BLaER1 treated with 17β-estradiol and CSF1 and Interleukin-3, amounts not matched to agents 10 nM and 100 nM (cell line): ENCODE measurements around the gene CNR2.
A peak's percentile ranks its signal among the peaks of the same experiment; 100 is the strongest.

Source experiments
- H3K27ac ChIP-seq, 11 experiments: shearing (Covaris generic); formaldehyde crosslinking; 2 replicates each; pipeline ENCODE4 v1.8.1; 2022
- H3K27me3 ChIP-seq, 11 experiments: shearing (Covaris generic); formaldehyde crosslinking; 2 replicates each; pipeline ENCODE4 v1.8.1; 2022
- H3K36me3 ChIP-seq, 11 experiments: shearing (Covaris generic); formaldehyde crosslinking; 2 replicates each; pipeline ENCODE4 v1.8.1; 2022
- H3K4me1 ChIP-seq, 10 experiments: shearing (Covaris generic); formaldehyde crosslinking; 2 replicates each; pipeline ENCODE4 v1.8.1; 2022
- H3K4me2 ChIP-seq, 11 experiments: shearing (Covaris generic); formaldehyde crosslinking; 2 replicates each; pipeline ENCODE4 v1.8.1; 2022
- H3K4me3 ChIP-seq, 10 experiments: shearing (Covaris generic); formaldehyde crosslinking; 2 replicates each; pipeline ENCODE4 v1.8.1; 2022
- H3K9ac ChIP-seq, 11 experiments: shearing (Covaris generic); formaldehyde crosslinking; 2 replicates each; pipeline ENCODE4 v1.8.1; 2022
- H3K9me3 ChIP-seq, 11 experiments: shearing (Covaris generic); formaldehyde crosslinking; replicated peaks in 1 of 11; 2 replicates each; pipeline ENCODE4 v1.8.1; 2022
- H4K20me1 ChIP-seq, 11 experiments: shearing (Covaris generic); formaldehyde crosslinking; 2 replicates each; pipeline ENCODE4 v1.8.1; 2022
- Cebpa-rat ChIP-seq, 11 experiments: shearing (Covaris generic); IDR thresholded peaks; 2 replicates each; pipeline ENCODE4 v1.8.1; 2022

Gene CNR2

DNA sequence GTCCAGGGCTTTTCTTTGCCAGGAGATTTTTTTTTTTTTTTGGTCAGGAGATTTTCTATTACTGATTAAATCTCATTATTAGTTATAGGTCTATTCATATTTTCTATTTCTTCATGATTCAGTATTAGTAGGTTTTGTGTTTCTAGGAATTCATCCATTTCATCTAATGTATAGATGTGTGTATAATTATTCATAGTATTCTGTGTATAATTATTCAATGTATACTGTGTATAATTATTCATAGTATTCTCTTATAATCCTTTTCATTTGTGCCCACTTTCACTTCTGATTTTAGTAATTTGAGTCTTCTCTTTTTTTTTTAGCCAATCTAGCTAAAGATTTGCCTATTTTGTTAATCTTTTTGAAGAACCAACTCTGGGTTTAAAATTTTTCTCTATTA lies 34.2 kb upstream of the CNR2 start:
- peaks cover 13 to 42% (median 27%) of the 10 kb centered on the region in 10 experiments for H3K4me1 ChIP-seq
- no peak overlapping the region for H3K9ac ChIP-seq
- H3K36me3 ChIP-seq: no peaks in the 10 kb centered on the region
- no peaks in the 10 kb centered on the region for H4K20me1 ChIP-seq
- no peak for TF ChIP-seq Cebpa-rat (IDR thresholded peaks at IDR 0.05)
- peaks cover 19 to 33% (median 21%) of the 10 kb centered on the region in 11 experiments for H3K9me3 ChIP-seq
- H3K4me3 ChIP-seq: no peak overlapping the region
- H3K4me2 ChIP-seq: no peak overlapping the region
- H3K27me3 ChIP-seq: no peaks in the 10 kb centered on the region
- H3K27ac ChIP-seq: no peak overlapping the region

DNA sequence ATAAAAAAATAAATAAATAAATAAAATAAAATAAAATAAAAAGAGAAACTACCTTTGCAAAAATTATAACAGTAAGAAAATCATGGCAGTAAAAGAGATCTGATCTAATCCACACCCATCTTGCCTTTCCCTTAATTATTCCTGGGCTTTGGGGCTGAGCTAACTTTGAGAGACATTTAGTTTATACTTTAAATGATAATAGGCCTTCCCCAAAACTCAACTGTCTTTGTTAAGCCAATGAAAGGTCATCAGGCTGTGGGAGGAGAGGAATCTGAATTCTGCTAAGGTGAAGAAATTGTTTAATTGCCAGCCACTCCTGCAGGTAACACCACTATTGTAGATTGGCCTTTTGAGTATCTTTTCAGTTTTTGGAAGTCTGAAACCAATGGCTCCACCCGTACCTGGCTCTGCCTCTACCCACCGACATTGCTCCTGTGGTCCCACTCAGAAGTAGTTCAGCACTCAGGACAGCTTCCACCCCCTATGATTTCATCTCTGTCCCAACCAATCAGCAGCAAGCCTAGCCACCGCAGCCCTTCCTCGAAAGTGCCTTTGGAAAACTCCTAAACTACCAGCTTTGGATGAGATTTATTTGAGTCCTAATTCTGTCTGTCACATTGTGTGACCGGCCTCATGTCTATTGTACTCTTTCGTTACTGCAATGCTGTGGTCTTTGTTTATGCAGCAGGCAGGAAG lies 23.5 kb upstream of the CNR2 start:
- no peaks in the 10 kb centered on the region for H3K27me3 ChIP-seq
- no peak overlapping the region for H3K9ac ChIP-seq
- no peak for TF ChIP-seq Cebpa-rat (IDR thresholded peaks at IDR 0.05)
- peak overlapping the region in 6 of 11 experiments; percentile 3 to 44 (median 17); a peak in 9 of 22 replicates for H3K27ac ChIP-seq
- H4K20me1 ChIP-seq: no peaks in the 10 kb centered on the region
- no peak overlapping the region for H3K4me3 ChIP-seq
- peaks cover 26 to 60% (median 45%) of the 10 kb centered on the region in 10 experiments for H3K4me1 ChIP-seq
- peak overlapping the region in 1 of 11 experiments; percentile 6; a peak in 1 of 22 replicates for H3K4me2 ChIP-seq
- H3K9me3 ChIP-seq: peaks cover 0 to 9% (median 0%) of the 10 kb centered on the region in 11 experiments; a peak in 2 of 22 replicates
- H3K36me3 ChIP-seq: no peaks in the 10 kb centered on the region

DNA sequence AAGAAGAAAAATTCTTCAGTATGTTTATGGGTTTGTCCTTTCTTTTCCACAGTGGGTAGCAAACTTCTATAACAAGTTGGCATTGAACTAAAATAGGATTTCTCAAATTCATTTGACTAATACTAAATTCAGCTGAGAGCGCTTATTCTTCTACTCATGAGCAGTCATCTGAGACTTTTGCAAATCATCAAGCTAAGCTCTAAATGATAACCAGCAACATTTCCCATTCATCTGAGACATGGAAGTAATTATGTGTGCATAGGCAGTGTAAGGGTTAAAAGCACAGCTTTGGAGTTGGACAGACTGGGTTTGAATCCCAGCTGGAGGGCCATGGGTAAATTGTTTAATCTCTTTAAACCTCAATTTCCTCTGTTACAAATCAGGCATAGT lies 18.3 kb upstream of the CNR2 start:
- TF ChIP-seq Cebpa-rat (IDR thresholded peaks at IDR 0.05): peak in 1 of 11 experiments; percentile 0; a peak in 1 of 22 replicates
- no peaks in the 10 kb centered on the region for H3K36me3 ChIP-seq
- 0 out of 22 replicates have a peak, but pooled peaks cover 0 to 1% (median 0%) of the 10 kb centered on the region in 11 experiments for H3K9me3 ChIP-seq
- no peaks in the 10 kb centered on the region for H3K27me3 ChIP-seq
- peak overlapping the region in 7 of 10 experiments; percentile 3 to 29 (median 12); a peak in 8 of 20 replicates for H3K4me3 ChIP-seq
- peak overlapping the region; percentile 56 to 89 (median 77) for H3K4me2 ChIP-seq
- no peaks in the 10 kb centered on the region for H4K20me1 ChIP-seq
- H3K27ac ChIP-seq: peak overlapping the region; percentile 78 to 100 (median 98)
- H3K9ac ChIP-seq: peak overlapping the region; percentile 46 to 94 (median 88); a peak in 21 of 22 replicates
- H3K4me1 ChIP-seq: peaks cover 59 to 84% (median 66%) of the 10 kb centered on the region in 10 experiments

DNA sequence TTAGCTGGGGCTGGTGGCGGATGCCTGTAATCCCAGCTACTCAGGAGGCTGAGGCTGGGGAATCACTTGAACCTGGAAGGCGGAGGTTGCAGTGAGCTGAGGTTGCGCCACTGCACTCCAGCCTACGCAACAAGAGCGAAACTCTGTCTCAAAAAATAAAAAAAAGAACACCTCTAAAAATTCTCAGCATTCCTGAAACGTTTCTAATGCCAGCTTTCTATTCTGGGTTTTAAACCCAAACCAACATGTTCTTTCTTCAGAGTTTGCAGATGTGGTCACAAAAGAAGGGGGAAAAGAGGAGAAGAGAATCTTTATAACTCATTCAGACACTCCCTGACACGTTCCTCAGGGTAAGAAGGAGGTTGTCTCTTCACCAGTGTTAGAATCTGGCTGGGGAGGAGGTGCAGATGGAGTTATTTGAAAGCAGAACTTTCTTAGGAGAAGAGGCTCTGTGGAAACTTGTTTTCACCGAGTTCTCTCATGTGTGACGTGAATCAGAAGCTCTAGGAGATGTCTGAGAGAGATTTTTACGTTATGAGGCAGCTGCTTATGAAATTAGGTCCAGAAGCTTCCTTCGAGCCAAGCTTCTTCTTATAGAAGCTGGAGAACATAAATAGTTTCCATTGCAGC lies 17.8 kb upstream of the CNR2 start:
- H3K36me3 ChIP-seq: no peaks in the 10 kb centered on the region
- TF ChIP-seq Cebpa-rat (IDR thresholded peaks at IDR 0.05): peak in 9 of 11 experiments; percentile 47 to 89 (median 83); a peak in 16 of 22 replicates
- no peaks in the 10 kb centered on the region for H3K27me3 ChIP-seq
- H3K4me1 ChIP-seq: peaks cover 63 to 89% (median 71%) of the 10 kb centered on the region in 10 experiments
- H3K4me3 ChIP-seq: peak overlapping the region in 6 of 10 experiments; percentile 2 to 12 (median 6); a peak in 5 of 20 replicates
- peak overlapping the region; percentile 59 to 94 (median 88) for H3K9ac ChIP-seq
- peak overlapping the region; percentile 70 to 89 (median 78) for H3K4me2 ChIP-seq
- H3K27ac ChIP-seq: peak overlapping the region; percentile 78 to 100 (median 98)
- no peaks in the 10 kb centered on the region for H4K20me1 ChIP-seq
- no peaks in the 10 kb centered on the region for H3K9me3 ChIP-seq

DNA sequence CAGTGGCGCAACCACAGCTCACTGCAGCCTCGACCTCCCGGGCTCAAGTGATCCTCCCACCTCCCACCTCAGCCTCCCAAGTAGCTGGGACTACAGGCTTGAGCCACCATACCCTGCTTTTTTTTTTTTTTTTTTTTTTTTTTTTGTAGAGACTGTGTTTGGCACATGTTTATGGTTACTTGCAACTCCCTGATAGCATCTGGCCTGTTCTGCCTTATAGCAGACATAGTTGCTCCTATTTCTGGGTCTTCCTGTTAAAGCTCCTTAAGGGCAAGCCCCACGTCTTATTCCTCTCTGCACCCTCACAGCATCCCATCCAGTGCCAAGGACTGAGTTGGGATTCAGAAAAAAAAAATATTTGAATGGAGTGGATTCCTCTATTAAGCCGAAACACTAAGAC lies 17.1 kb upstream of the CNR2 start:
- H3K4me3 ChIP-seq: no peak overlapping the region
- H3K9ac ChIP-seq: peak overlapping the region; percentile 59 to 94 (median 88); a peak in 21 of 22 replicates

DNA sequence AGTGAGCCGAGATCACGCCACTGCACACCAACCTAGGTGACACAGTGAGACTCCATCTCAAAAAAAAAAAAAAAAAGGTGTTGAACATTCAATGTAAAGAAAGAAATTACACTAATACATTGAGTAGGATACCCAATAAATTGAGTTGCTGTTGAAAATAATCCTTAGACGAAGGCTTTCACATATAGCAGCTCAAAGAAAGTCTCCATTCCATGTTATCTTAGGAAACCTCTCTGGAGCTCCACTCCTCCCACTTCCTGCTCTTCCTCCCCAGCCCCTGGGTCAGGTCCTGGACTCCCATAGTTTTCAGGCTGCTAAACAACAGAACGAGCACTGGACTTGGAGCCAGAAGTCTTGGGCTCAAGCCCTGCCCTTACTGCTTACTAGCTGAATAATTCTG lies 15.6 kb upstream of the CNR2 start:
- Histone ChIP-seq H3K27ac (peak overlapping the region in 9 of 11 experiments; percentile 89 to 100 (median 98); a peak in 19 of 22 replicates), H3K36me3 (no peaks in the 10 kb centered on the region), H3K4me2 (peak overlapping the region; percentile 39 to 89 (median 78); a peak in 20 of 22 replicates)

More for the DNA sequence above, 17.1 kb upstream of the CNR2 start:
- no peaks in the 10 kb centered on the region for H3K27me3 ChIP-seq
- TF ChIP-seq Cebpa-rat (IDR thresholded peaks at IDR 0.05): no peak
- H3K27ac ChIP-seq: peak overlapping the region; percentile 78 to 100 (median 98)
- H3K9me3 ChIP-seq: peaks cover 0 to 2% (median 0%) of the 10 kb centered on the region in 11 experiments; a peak in 1 of 22 replicates
- peaks cover 63 to 89% (median 71%) of the 10 kb centered on the region in 10 experiments for H3K4me1 ChIP-seq
- H3K36me3 ChIP-seq: no peaks in the 10 kb centered on the region
- H3K4me2 ChIP-seq: peak overlapping the region; percentile 70 to 89 (median 78)
- H4K20me1 ChIP-seq: no peaks in the 10 kb centered on the region

DNA sequence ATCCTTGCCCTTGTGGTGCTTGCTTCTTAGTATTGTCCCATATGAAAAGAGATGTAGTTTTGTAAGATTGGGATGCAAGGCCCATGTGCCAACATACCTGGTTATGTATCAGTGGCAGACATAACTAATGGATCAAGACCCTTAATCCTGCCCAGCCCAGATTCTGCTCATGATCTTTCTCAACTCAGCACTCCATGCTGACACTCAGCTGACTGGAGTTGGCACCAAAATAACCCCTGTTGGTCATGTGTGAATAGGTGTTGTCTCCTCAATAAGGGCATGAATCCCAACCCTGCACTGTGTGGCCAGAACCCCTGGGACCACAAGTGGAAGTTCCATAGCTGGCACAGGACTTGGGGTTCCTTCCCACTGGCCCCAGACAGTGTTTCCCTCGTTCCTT lies 13.9 kb upstream of the CNR2 start:
- Histone ChIP-seq H3K9ac (no peak overlapping the region), H3K4me2 (peak overlapping the region in 4 of 11 experiments; percentile 14 to 55 (median 40); a peak in 6 of 22 replicates), H4K20me1 (no peaks in the 10 kb centered on the region), H3K4me1 (peaks cover 43 to 83% (median 62%) of the 10 kb centered on the region in 10 experiments), H3K9me3 (peaks cover 0 to 6% (median 0%) of the 10 kb centered on the region in 11 experiments; a peak in 1 of 22 replicates), H3K4me3 (no peak overlapping the region), H3K27ac (peak overlapping the region in 7 of 11 experiments; percentile 92 to 100 (median 98); a peak in 14 of 22 replicates), H3K27me3 (no peaks in the 10 kb centered on the region), H3K36me3 (no peaks in the 10 kb centered on the region)
- TF ChIP-seq Cebpa-rat (IDR thresholded peaks at IDR 0.05): no peak

More for the DNA sequence above, 15.6 kb upstream of the CNR2 start:
- Histone ChIP-seq H3K27me3 (no peaks in the 10 kb centered on the region), H3K9me3 (peaks cover 0 to 6% (median 0%) of the 10 kb centered on the region in 11 experiments; a peak in 1 of 22 replicates), H3K4me3 (no peak overlapping the region), H4K20me1 (no peaks in the 10 kb centered on the region), H3K9ac (peak overlapping the region in 6 of 11 experiments; percentile 8 to 94 (median 90); a peak in 10 of 22 replicates), H3K4me1 (peaks cover 55 to 84% (median 68%) of the 10 kb centered on the region in 10 experiments)
- no peak for TF ChIP-seq Cebpa-rat (IDR thresholded peaks at IDR 0.05)

DNA sequence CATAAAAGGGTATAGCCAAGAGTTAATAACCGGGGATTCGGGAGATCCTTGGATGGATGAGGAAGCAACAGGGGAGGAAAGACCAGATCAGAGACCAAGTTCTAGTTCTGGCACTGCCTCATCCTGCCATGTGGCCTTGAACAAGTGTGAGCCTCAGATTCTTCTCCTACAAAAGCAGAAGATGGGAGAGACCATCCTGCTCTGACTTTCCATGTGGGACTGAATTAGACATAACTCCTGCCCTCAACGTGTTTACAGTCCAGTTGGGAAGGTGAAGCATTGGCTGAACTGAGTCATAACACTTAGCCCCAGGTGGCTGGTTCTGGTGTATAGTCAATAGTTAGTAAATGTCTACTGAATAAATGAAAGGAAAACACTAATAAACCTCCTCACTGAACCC lies 12.1 kb upstream of the CNR2 start:
- no peaks in the 10 kb centered on the region for H3K27me3 ChIP-seq
- H3K4me1 ChIP-seq: peaks cover 32 to 85% (median 63%) of the 10 kb centered on the region in 10 experiments
- H3K9me3 ChIP-seq: peaks cover 0 to 6% (median 0%) of the 10 kb centered on the region in 11 experiments; a peak in 1 of 22 replicates
- H3K9ac ChIP-seq: no peak overlapping the region
- no peak for TF ChIP-seq Cebpa-rat (IDR thresholded peaks at IDR 0.05)
- H3K4me2 ChIP-seq: no peak overlapping the region
- H4K20me1 ChIP-seq: no peaks in the 10 kb centered on the region
- H3K27ac ChIP-seq: peak overlapping the region in 6 of 11 experiments; percentile 7 to 100 (median 44); a peak in 11 of 22 replicates
- H3K36me3 ChIP-seq: no peaks in the 10 kb centered on the region
- no peak overlapping the region for H3K4me3 ChIP-seq
